ENCODE results near the gene SRMS.
"Not testable (repeated sequence)": the region's sequence is repeated elsewhere in the genome, so short reads cannot be mapped to it uniquely, and the experiment has no call there.

SRMS gene

DNA sequence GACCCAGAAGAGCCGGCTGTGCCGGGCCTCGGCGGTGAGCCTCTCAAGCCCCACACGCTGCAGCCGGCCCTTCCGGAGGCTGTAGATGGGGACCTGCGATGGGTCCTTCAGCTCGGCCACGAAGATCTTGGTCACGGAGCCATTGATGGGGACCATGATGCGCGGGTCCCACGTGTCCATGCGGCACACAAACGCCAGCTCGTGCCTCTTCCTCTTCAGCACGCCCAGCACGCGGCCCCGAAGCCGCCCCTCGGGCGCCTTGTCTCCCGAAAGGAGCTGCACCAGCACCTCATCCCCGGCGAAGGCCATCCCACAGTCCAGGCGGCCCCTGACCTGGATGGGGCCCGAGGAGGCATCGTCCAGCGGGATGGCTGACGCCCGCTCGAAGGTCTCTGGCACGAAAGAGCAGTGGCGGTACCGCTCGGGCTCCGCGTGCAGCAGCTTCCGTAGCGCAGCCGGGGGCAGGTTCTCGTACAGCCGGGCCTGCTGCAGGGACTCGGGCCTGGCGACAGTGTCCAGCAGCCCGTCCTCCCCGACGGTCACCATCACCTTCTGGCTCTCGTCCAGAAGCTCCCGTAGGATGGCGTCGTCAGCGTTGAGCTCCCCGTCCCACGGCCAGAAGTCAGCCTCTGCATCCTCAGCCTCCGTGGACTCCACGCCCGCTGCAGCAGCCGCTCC is 17.6 kb upstream of the SRMS start:
- DNase-seq = no peak

DNA sequence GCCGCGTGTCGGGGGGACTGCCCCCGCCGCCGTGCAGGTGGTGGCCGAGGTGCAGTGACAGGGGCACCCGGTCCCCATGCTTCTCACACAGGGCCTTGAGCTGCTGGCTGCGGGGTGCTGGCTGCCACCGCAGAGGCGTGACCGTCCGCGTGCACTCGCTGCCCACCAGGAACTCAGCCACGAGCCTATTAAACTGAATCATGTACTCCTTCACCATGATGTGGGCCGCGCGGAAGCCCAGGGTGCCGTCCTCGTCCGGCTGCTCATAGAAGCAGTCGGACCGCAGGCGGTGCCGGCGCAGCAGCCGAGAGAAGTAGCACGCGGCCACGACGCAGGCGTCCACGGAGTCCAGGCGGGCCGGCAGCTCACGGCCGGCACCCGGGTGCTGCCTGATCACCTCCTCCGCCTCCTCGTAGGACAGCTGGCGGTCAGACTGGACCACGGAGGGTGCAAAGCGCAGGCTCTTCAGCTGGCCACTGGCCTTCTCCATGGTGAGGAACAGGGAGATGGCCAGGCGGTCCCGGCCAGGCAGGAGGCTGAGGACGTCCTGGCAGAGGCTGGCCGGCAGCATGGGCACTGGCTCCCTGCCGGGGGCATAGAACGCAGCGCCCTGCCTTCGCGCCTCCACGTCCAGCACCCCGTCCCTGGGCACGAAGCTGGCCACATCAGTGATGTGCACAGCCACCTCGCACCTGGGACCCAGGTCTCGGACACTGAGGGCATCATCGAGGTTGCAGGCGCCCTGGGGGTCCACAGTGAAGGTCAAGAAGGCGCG is 16.7 kb upstream of the SRMS start:
- no peak for DNase-seq

DNA sequence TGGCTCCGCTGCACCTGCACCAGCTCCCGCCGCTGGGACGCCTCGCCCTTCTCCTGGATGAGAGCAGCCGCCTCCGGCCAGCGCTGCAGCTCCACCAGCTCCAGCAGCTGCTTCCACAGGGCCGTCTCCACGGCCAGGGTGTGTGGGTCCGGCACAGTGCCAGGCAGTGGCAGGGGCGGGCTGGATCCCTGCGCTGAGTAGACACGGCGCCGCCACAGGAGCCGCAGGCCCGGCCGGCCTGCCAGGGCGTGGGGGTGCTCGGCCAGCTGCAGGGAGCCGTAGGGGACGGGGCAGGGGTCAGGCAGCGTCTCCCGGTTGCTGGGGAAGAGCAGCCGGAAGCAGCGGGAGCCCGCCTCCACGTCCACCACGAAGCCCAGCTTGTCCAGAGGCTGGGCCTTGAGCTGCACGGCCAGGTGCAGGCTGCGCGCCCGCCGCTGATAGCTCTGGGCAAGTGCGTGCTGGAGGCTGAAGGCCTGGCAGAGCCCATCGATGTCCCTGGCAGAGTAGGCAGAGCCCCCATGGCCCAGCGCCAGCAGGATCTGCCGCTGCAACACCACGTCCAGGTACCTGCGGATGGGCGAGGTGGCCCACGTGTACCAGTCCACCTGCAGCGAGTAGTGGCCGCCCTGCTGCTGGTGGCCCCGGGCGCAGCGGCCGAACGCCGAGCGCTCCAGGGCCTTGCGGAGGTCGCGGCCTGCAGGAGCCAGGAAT is 15.8 kb upstream of the SRMS start:
- no peak for DNase-seq

DNA sequence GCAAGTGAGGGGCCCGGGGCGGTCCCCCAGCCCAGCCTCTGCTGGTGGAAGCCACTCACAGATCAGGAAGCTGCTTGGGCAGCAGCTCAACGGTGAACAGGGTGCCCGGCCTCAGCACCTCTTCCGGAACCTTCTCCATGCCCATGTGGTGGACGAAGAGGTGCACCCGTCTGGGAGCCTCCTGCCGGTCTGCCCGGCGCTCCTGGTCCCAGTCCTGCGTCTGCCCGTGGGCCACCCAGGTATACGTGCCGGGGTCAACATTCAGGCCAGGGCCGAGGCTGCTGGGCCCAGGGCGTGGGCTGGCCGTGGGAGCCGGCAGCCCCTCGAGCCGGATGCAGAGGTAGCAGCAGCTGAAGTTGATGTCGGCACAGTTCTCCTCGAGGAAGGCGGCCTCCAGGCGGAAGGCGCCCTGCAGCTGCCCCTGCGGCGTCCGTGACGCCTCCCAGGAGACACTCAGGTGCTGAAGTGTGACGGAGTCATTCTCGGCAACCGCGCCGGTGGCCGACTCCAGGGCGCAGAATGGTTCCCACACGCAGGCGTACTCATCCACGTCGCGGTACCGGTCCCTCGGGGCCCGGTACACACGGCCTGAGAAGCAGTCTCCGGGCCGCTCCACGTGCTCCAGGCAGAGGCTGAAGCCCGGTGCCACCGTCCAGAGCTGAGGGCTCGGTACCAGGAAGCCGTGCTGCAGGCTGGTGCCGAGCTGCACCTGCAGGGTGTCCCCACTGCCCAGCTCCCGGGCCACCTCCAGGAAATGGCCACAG is 15.1 kb upstream of the SRMS start:
- DNase-seq = no peak

DNA sequence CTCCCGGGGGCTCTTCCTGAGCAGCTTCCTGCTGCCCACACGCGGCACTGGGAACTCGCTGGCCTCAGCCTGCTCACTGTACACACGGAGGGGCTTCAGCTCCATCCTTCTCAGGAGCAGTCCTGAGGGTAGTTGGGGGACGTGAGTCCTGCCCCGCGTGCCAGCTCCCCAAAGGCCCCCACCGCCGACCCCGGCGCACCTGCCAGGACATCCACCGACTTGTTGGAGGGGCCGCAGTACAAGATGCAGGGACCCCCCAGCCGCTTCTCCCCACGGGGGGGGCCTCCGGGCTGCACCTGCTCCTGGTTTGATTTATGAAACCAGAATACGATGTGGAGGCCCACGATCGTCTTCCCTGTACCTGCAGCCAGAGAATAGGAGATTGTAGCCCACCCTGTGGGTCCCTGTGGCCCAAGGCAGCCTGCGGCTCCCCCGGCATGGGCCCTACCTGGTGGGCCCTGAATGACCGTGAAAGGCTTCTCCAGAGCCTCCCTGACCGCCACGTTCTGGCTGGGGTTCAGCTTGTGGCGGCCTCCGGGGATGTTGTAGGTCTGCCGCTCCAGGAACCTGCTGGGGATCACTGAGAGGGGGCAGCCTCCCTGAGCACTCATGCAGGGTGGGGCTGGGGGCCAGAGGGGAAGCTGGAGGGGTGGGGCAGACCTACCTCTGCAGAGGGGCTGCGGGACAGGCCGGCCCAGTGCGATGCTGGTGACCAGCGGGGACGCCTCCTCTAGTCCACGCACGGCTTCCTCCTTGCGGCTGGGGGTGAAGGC is 14.3 kb upstream of the SRMS start:
- DNase-seq = no peak

DNA sequence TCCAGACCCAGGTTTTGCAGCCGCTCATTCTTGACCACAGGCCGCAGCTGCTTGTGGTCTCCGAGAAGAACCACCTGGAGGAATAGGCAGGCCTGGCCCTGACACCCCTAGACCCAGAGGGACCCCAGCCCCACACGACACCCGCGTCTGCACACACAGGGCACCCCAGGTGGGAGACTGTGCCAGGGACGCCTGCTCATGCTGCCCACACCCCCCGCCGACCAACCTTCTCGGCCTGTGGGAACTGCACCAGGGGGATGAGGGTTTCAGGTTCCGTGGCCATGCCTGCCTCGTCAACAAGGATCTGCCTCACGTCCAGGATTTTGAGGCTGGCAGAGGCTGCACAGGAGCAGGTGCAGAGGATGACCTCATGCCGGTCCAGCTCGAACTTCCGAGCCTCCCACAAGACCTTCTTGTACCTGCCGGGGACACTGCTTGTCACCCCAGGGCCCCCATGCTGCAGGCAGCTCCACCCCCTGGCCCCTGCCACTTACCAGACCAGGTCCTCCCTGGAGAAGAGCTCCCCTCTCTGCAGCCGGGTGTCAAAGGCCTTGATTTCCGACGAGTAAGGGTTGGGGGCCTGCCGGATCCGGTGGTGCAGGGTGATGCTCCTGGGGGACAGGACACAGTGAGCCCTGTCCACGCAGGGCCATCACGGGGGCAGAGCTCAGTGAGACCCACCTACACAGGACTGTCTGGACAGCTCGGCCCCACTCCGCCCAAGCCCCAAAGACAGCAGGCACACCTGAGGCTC is 13.5 kb upstream of the SRMS start:
- no peak for DNase-seq

DNA sequence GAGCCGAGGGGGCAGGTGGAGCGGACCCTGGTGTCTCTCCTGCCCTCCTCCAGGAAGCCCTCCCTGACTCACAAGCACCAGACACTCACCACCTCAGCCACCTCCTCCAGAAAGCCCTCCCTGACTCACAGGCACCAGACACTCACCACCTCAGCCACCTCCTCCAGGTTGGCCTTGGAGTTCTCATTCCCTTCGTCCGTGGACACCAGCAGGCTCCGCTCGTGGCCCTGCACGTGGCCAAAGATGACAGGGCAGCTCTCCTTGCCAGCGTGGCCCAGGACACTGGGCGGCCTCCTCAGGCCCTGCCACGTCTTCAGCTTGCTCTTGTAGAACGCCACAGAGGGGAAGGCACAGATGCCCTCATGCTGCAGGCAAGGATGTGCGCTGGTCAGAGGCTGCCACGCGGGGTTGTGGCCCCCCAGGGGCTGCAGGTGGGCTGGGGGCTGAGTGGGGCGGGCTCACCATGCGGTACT is 12.8 kb upstream of the SRMS start:
- DNase-seq = no peak

DNA sequence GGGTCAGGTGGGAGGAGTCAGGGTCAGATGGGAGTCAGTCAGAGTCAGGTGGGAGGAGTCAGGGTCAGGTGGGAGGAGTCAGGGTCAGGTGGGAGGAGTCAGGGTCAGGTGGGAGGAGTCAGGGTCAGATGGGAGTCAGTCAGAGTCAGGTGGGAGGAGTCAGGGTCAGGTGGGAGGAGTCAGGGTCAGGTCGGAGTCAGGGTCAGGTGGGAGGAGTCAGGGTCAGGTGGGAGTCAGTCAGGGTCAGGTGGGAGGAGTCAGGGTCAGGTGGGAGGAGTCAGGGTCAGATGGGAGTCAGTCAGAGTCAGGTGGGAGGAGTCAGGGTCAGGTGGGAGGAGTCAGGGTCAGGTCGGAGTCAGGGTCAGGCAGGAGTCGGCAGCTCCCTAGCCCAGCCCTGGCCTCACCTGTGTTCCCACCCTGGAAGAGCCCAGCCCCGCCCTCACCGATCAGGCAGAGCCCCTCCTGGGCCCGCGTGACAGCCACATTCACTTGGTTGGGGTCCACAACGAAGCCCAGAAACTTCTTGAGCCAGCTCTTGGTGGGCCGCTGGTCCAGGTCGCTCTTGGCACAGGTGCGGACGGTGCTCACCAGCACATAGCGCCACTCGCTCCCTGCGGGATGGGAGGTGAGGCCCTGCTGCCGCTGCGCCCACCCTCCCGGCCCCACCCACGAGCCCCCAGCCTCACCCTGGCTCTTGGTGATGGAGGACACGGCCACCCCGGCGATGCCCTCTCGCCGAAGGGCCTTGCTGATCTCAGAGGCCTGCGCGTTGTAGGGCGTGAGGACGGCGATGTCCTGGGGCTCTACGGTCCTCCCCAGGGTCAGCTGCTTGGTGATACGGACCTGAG is 12.2 kb upstream of the SRMS start:
- DNase-seq = not testable (repeated sequence)

DNA sequence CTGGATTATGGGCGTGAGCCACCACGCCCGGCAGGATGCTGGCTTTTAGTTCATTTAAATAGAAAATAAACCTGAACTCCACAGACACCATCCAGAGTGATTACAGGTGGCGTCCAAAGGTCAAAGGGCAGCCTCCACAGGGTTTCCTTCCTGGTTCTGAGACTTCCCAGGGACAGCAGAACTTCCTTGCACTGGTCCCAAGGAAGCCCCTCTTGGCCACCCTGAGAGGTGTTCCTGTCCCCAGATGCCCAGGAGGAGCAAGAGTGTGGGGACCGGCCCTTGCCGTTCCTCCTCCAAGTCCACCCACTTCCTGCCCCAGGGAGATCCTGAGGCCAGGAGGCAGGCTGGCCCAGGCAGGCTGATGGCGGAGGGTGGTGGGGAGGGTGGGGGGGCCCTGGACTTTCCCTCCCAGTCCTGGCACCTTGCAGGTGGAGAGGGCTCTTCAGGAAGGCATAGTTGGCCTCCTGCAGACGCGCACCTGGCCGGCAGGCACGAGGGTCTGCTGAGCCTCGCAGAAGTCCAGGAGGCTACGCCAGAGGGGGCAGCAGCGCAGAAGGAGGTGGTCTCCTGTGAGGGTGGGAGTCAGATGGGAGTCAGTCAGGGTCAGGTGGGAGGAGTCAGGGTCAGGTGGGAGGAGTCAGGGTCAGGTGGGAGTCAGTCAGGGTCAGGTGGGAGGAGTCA is 11.4 kb upstream of the SRMS start:
- no peak for DNase-seq

DNA sequence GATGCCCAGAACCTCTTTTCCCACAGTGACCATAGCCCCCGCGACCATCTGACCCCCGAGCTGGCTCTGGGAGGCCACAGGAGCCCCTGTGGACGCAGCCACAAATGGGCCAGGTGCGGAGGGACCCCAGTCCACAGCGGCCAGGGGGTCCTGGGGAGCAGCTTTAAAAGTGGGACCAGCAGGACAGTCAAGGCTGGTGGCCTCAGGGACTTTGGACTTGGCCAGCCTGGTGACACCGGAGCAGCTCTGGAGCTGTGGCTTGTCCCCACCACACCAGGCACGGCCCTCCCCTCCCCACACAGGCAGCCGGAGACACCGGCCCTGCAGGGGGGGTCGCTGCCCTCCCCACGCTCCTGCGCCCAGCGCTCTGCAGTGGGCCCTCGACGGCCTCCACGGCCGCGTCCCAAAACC is 9.9 kb upstream of the SRMS start:
- no peak for DNase-seq

DNA sequence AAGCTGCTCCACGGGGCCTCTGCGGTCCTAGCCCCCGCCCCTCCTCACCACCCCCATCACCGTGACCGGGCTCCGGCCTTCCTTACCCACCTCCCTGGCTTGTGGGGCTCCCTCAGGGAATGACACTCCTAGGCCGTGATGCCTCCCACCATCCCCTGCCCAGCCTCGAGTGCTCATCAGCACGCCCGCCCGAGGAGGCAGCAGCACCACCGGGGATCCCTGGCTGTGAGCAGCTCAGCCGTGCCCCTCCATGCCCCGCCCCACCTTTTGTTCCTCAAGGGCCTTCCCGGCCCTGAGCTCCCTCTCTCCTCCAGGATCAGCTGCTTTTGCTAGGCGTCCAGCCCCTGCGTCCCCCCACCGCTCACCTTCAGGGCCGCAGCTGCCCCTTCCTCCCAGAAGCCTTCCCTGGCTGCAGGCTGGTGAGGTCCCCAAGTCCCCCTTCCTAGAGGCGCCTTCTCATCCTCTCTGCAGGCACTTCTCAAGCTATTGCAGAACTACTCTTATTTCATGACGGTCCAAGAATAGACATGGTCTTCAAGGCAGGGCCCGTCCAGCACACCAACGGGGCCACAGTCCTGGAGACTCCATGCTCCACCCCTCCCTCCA is 9.4 kb upstream of the SRMS start:
- no peak for DNase-seq

DNA sequence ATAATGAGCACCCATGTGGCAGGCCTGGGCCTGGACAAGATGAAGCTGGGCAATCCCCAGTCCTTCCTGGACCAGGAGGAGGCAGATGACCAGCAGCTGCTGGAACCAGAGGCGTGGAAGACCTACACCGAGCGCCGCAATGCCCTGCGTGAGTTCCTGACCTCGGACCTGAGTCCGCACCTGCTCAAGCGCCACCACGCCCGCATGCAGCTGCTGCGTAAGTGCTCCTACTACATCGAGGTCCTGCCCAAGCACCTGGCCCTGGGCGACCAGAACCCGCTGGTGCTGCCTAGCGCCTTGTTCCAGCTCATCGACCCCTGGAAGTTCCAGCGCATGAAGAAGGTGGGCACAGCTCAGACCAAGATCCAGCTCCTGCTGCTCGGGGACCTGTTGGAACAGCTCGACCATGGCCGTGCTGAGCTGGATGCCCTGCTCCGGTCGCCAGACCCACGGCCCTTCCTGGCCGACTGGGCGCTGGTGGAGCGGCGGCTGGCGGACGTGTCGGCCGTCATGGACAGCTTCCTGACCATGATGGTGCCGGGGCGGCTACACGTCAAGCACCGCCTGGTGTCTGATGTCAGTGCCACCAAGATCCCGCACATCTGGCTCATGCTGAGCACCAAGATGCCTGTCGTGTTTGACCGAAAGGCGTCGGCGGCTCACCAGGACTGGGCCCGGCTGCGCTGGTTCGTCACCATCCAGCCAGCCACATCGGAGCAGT is 8.3 kb upstream of the SRMS start:
- DNase-seq = no peak

DNA sequence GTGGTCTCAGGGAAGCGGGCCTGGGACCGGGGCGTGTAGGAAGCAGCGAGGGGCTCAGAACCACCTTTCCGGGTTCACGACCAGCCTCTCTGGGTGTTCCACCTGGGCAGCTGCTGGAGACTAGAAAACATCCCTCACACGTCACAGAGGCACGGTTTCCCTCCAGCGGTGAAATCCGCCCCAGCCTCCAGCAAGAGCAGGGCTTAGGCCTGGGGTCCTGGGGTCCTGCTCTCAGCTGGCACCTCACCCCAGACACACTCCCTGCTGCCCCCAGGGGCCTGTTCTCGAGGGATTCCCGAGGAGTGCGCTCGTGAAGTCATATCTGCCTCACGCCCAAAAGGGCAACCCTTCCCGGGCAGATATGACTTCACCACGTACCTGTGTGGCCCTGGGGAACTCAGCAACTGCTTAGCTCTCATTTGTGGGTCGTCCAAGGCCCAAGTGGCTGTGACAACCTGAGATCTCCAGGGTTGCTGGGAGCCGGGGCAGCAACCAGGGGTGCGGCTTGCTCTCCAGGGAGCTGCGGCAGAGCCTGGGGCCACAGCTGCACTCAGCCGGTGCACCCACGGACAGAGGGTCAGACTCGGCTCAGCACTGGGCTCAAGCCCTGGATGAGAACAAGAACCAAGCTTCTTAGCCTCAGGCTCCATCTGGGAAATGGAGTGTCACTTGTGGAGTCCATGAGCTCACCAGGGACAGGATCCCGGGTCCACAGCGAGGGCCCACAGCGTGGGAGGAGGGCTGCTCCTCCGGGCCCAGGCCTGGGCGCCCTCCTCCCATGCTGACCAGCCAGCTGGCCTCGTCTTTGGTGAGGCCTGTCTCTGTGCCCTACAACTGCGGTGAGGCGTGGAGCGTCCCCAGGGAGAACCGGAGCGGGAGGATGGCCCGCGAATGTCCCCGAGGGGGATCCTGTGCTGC is 7.1 kb upstream of the SRMS start:
- no peak for DNase-seq

DNA sequence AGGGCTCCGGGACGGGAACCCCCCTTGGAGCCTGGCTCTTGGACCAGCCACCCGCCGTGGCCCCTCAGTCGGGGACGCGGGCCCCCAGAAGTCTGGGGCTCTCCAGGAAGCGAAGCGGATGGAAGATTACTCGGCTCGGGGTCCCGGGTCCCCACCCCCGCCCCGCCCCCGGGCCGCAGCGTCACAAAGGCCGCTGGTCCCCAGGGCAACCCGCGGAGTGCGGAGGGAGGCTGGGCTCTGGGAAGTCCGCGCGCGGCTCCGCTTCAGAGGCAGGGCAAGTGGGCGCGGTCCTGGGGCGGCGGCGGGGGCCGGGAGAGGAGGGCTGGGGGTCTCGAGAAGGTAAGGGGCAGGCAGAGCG is 6.4 kb upstream of the SRMS start, which contains the start of gene FNDC11:
Gene FNDC11 (plus strand): TSS at position 227 of the 358 bp plus-strand sequence. CDS start 1,505 bp downstream, outside the sequence.
- DNase-seq = peak in 1 of 2 donors; percentile 24

DNA sequence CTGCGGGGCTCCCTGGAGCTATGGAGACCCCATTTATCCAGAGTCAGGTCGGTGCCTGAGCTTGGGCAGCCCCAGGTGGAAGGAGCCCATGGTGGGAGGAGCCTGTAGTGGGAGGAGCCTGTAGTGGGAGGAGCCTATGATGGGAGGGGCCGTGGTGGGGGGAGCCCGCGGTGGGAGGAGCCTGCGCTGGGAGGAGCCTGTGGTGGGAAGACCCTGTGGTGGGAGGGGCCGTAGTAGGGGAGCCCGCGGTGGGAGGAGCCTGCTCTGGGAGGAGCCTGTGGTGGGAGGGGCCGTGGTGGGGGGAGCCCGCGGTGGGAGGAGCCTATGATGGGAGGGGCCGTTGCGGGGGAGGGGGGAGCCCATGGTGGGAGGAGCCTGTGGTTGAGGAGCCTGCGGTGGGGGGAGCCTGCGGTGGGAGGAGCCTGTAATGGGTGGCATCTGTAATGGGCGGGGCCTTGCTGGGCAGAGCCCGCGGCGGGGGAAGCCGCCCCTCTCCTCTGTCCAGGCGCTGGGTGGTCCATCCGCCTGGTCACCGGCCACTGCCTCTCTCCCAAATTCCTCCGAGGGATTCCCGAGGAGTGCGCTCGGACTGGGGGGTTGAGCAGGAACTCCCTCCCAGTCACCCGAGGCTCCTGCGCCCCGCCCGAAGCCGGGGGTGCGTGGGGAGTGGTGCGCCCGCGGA is 5.8 kb upstream of the SRMS start:
- DNase-seq = peak; percentile 81 to 89

DNA sequence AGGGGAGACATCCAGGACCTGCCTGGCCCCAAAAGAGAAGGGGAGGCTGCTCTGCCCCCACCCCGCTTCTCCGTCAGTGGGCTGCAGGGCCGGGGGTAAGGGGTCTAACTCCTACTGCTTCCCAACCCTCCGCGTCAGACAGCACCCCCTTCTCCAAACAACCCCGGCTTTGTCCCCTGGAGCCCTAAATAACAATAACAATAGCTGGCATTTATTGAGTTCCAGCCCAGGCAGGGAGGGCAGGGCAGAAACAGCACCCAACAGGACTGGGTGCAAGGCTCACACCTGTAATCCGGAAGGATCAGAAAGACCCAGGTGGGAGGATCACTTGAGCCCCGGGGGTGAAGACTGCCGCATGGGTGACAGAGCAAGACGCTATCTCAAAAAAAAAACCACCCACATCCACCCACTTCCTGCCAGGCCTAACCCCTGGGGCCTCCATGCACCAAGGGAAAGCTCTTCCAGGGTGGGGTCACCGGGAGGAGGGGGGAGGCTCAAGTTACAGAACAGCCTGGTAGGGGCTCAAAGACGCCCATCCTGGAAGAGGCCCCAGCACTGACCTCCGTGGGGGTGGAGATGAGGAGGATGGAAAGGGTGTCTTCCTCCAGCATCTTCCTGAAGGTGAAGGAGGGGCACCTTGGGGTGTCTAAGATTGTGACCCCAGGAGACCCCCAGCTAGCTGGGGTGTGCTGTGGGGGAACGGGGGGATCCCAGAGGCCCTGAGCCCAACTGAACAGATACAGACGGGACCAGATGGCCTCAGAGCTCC is 5.1 kb upstream of the SRMS start:
- DNase-seq = peak in 1 of 2 donors; percentile 20

Data from stimulated activated CD4-positive, alpha-beta T cell treated with anti-CD3 and anti-CD28 coated beads, Interleukin-2, amount 100 ng/mL, for 48 hours (primary cell).